Neural crest cell (in vitro differentiated cells): ENCODE results near the gene RASSF9. TPM values are rescaled to one million over a fixed set of nuclear protein-coding genes. Genes with fewer than 3 reads are reported as not detected.

Source experiments
- DNase-seq: peaks from one replicate; pipeline ENCODE4 v3.0.0; 2021; ENCODE audit warnings: low read depth, mixed read lengths, low spot score
- H3K27ac Mint-ChIP-seq: one replicate; pipeline ENCODE4 v1.8.0; 2021; ENCODE audit warnings: mild to moderate bottlenecking, mixed read lengths; ENCODE audit not compliant: unreplicated experiment
- H3K27me3 Mint-ChIP-seq: 2 replicates; pipeline ENCODE4 v1.8.0; 2021; ENCODE audit warnings: low read depth, mild to moderate bottlenecking, mixed read lengths
- H3K36me3 Mint-ChIP-seq: 2 replicates; pipeline ENCODE4 v1.8.0; 2021; ENCODE audit warnings: low read depth, mild to moderate bottlenecking, mixed read lengths
- H3K4me1 Mint-ChIP-seq: 2 replicates; pipeline ENCODE4 v1.8.0; 2021; ENCODE audit warnings: mixed read lengths
- H3K4me3 Mint-ChIP-seq: one replicate; pipeline ENCODE4 v1.8.0; 2021; ENCODE audit warnings: mild to moderate bottlenecking, mixed read lengths
- H3K9me3 Mint-ChIP-seq: 2 replicates; pipeline ENCODE4 v1.8.0; 2021; ENCODE audit warnings: mixed read lengths
- CTCF ChIP-seq: fragments of 200-600 bp; sonication (generic); conservative IDR thresholded peaks from 2 replicates; pipeline ENCODE4 v1.5.0; 2021; ENCODE audit warnings: antibody characterized with exemption, mild to moderate bottlenecking
- total RNA-seq: library from RNA; stranded (reverse); gene quantifications from 2 replicates; pipeline ENCODE4 v1.2.1, GENCODE V29; 2021

The RASSF9 gene
- total RNA-seq, 1 donor from 2014 or later, result not detected

GRCh38 chr12:85843606-85844310, 7.5 kb upstream of the RASSF9 start:
- H3K27ac Mint-ChIP-seq, result no peak overlapping the region
- no peaks in the 10 kb centered on the region for H3K4me1 Mint-ChIP-seq
- no peak for TF ChIP-seq CTCF
- H3K36me3 Mint-ChIP-seq, result no peaks in the 10 kb centered on the region
- no peak overlapping the region for H3K4me3 Mint-ChIP-seq
- H3K27me3 Mint-ChIP-seq, result no peaks in the 10 kb centered on the region
- no peak for DNase-seq
- H3K9me3 Mint-ChIP-seq, result no peaks in the 10 kb centered on the region

- Mint-ChIP-seq H3K27me3 (no peaks in the 10 kb centered on the region), H3K9me3 (no peaks in the 10 kb centered on the region), H3K4me1 (peaks cover 9% of the 10 kb centered on the region), H3K4me3 (no peak overlapping the region), H3K36me3 (no peaks in the 10 kb centered on the region), H3K27ac (no peak overlapping the region)
- no peak for TF ChIP-seq CTCF
- no peak for DNase-seq
Measured at GRCh38 chr12:85835426-85836196, 598 bp downstream of the RASSF9 start.

DNA sequence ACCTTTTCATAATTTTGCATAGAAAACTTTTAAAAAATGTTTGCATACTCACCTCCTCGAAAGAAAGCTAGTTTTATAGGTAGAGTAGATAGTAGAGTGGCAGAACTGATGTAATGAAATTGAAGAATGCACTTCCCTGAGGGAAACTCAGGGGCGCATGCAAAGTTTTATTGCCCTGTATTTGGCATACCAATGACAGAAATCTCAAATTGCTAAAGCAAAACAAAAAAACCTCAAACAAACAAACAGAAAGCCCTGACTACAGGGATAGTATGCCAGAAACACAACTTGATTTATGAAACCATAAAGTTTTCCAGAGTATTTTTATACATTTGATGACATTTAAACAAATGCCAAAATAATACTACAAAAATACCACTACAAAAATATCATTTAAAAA, 1.8 kb downstream of the RASSF9 start:
- H3K27ac Mint-ChIP-seq, result no peak overlapping the region
- no peaks in the 10 kb centered on the region for H3K36me3 Mint-ChIP-seq
- TF ChIP-seq CTCF, result no peak
- no peaks in the 10 kb centered on the region for H3K9me3 Mint-ChIP-seq
- peaks cover 9% of the 10 kb centered on the region for H3K4me1 Mint-ChIP-seq
- no peak overlapping the region for H3K4me3 Mint-ChIP-seq
- no peak for DNase-seq
- H3K27me3 Mint-ChIP-seq, result no peaks in the 10 kb centered on the region

DNA sequence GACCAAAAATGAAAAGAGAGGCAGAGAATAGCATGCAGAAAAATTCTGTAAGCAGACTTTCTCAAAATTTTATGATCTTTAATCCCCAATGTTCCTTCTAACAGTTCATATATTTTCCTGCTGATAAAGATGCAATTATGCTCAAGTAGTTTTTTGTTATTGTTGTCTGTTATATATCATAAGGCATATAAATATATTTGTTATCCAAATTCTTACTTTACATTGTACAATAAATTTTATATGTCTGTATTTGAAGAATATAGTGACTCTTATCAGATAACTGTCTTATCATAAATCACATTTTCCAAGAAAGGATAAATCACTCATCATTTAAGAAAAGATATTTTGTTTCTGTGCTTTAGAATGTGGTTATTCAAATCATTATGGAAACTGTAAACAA, 2.6 kb downstream of the RASSF9 start:
- Mint-ChIP-seq H3K4me3 (no peak overlapping the region), H3K9me3 (peaks cover 2% of the 10 kb centered on the region), H3K36me3 (no peaks in the 10 kb centered on the region), H3K27me3 (no peaks in the 10 kb centered on the region), H3K27ac (no peak overlapping the region), H3K4me1 (peaks cover 9% of the 10 kb centered on the region)
- TF ChIP-seq CTCF, result no peak
- no peak for DNase-seq

DNA sequence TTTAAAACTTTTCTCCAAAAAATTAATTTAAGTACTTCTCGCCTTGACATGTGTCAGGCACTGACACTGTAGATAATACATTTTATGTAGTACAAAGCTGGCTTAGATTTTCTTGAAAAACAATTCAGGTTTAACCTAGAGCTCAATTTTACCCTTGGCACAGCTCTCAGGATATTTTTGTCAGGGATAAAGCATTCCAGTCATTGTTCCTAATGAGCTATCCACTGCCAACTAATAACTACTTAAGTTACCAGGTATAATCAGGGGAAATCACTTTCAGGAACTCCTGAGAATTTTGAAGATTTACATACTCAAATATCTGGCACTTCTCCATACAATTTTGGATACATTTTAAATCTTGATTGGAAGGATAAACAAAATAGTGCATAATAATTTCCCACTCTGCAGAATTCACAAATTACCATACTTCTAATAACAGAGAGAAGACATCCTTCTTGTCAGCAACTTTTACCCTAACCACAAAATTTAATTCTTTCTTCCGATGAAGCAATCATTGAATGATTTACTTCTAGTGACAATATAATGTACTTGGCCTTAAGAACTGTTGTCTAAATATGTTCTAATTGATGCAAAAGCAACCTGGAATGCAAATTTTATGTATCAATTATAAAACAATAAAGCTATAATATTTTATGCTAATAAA, 4.8 kb downstream of the RASSF9 start:
- no peak overlapping the region for H3K4me3 Mint-ChIP-seq
- no peaks in the 10 kb centered on the region for H3K36me3 Mint-ChIP-seq
- H3K27ac Mint-ChIP-seq, result no peak overlapping the region
- H3K4me1 Mint-ChIP-seq, result peaks cover 9% of the 10 kb centered on the region
- H3K9me3 Mint-ChIP-seq, result peaks cover 2% of the 10 kb centered on the region
- DNase-seq, result no peak
- H3K27me3 Mint-ChIP-seq, result no peaks in the 10 kb centered on the region
- TF ChIP-seq CTCF, result no peak
